SK-N-SH treated with all-trans-retinoic acid at 6 μM for 48 hours (cell line): ENCODE measurements around the gene KLHL34.

Source experiments
- ARNTL ChIP-seq: fragments of 450-650 bp; formaldehyde crosslinking; IDR thresholded peaks from 2 replicates; pipeline ENCODE4 v1.5.0; 2020; ENCODE audit warnings: low read depth, mild to moderate bottlenecking, moderate library complexity, borderline replicate concordance
- BACH2 ChIP-seq: fragments of 250-450 bp; sonication (Bioruptor Pico); IDR thresholded peaks from 2 replicates; pipeline ENCODE4 v1.9.0; 2021; ENCODE audit warnings: mild to moderate bottlenecking, borderline replicate concordance
- ESRRG ChIP-seq: fragments of 250-450 bp; sonication (Bioruptor Pico); IDR thresholded peaks from 2 replicates; pipeline ENCODE4 v1.6.1; 2021; ENCODE audit warnings: mild to moderate bottlenecking
- OSR1 ChIP-seq: fragments of 250-450 bp; sonication (Bioruptor Pico); IDR thresholded peaks from 2 replicates; pipeline ENCODE4 v1.8.0; 2022; ENCODE audit warnings: moderate library complexity, mild to moderate bottlenecking, inconsistent platforms
- PATZ1 ChIP-seq: fragments of 250-450 bp; sonication (Bioruptor Pico); IDR thresholded peaks from 2 replicates; pipeline ENCODE4 v1.8.0; 2020; ENCODE audit warnings: mild to moderate bottlenecking, moderate library complexity, borderline replicate concordance
- POU6F1 ChIP-seq: fragments of 250-450 bp; sonication (Bioruptor Pico); IDR thresholded peaks from 2 replicates; pipeline ENCODE4 v1.8.0; 2021; ENCODE audit warnings: low read depth, mild to moderate bottlenecking, moderate library complexity, borderline replicate concordance
- PPARA ChIP-seq: fragments of 250-450 bp; sonication (Bioruptor Pico); IDR thresholded peaks from 2 replicates; pipeline ENCODE4 v1.5.0; 2020; ENCODE audit warnings: mild to moderate bottlenecking, borderline replicate concordance
- RARB ChIP-seq: fragments of 250-450 bp; sonication (Bioruptor Pico); IDR thresholded peaks from 2 replicates; pipeline ENCODE4 v1.8.0; 2021; ENCODE audit warnings: mild to moderate bottlenecking, moderate library complexity
- TOX ChIP-seq: fragments of 250-450 bp; sonication (Bioruptor Pico); IDR thresholded peaks from 2 replicates; pipeline ENCODE4 v1.8.0; 2021; ENCODE audit warnings: mild to moderate bottlenecking, moderate library complexity, borderline replicate concordance
- ZNF8 ChIP-seq: fragments of 450-650 bp; formaldehyde crosslinking; IDR thresholded peaks from 2 replicates; pipeline ENCODE4 v1.5.0; 2020; ENCODE audit warnings: mild to moderate bottlenecking, moderate library complexity

- TF ChIP-seq BACH2 (CRISPR knock-in tag): no peak
- TF ChIP-seq PATZ1 (CRISPR knock-in tag): no peak
- TF ChIP-seq ARNTL (CRISPR knock-in tag): no peak
- TF ChIP-seq PPARA: no peak
- TF ChIP-seq RARB: no peak
- TF ChIP-seq ZNF8 (CRISPR knock-in tag): no peak
- TF ChIP-seq TOX (CRISPR knock-in tag): no peak
- TF ChIP-seq ESRRG: no peak
- TF ChIP-seq POU6F1 (CRISPR knock-in tag): no peak
- TF ChIP-seq OSR1: no peak
Measured at GRCh38 chrX:21606002-21606401, 52.1 kb downstream of the KLHL34 start.
